ENCODE results near the gene PTPA.
A peak's percentile ranks its signal among the peaks of the same experiment; 100 is the strongest.

The PTPA gene

DNA sequence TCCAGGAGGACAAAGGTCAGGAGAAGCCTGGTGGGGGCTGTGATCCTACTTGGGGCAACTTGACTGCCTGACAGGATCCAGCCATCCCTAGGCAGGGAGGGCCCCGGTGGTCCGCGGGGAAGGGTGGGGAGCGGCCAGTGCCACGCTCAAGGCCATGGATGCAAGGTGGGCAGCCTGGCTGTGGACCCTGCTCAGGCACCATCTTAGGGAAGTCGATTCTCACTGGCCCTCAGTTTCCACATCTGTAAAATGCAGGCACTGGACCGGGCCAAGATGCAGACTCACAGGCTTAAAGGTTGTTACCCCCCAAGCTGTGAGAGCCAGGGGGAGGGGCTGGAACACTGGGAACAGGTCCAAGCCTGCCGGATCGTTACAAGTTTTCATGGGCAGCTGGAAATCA is 39.0 kb upstream of the PTPA start:
- Histone ChIP-seq H3K36me3 (ENCODE audit: control insufficient read depth in 1 of 2, insufficient read depth in 2 of 2, low read length in 2 of 2) (peaks cover 20 to 21% of the 10 kb centered on the region in 2 donors), H3K27ac (ENCODE audit: low read depth, low read length) (no peak overlapping the region), H3K9me3 (ENCODE audit: control insufficient read depth in 1 of 2, low read length in 2 of 2) (no peaks in the 10 kb centered on the region), H3K4me1 (ENCODE audit: control insufficient read depth in 1 of 2, insufficient read depth in 2 of 2, low read length in 2 of 2) (peaks cover 57% of the 10 kb centered on the region in 2 donors), H3K9ac (ENCODE audit: low read depth in 1 of 2, low read length in 2 of 2) (no peak overlapping the region), H3K4me3 (ENCODE audit: low read depth in 1 of 2, low read length in 2 of 2) (no peak overlapping the region), H3K27me3 (ENCODE audit: control insufficient read depth in 1 of 2, insufficient read depth in 2 of 2, low read length in 2 of 2) (no peaks in the 10 kb centered on the region)

DNA sequence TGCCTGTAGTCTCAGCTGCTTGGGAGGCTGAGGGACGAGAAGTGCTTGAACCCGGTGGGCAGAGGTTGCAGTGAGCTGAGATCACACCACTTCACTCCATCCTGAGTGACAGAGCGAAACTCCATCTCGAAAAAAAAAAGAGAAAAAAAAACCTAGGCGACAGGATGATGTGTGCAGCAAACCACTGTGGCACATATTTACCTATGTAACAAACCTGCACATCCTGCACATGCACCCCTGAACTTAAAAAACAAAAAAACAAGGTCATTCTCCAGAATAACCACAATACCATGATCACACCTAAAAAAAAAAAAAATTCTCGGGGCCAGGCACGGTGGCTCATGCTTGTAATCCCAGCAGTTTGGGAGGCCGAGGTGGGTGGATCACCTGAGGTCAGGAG is 37.8 kb upstream of the PTPA start:
- no peak overlapping the region for H3K9ac ChIP-seq (ENCODE audit: low read depth in 1 of 2, low read length in 2 of 2)
- H3K27ac ChIP-seq (ENCODE audit: low read depth, low read length), result no peak overlapping the region
- H3K9me3 ChIP-seq (ENCODE audit: control insufficient read depth in 1 of 2, low read length in 2 of 2), result no peaks in the 10 kb centered on the region
- no peak overlapping the region for H3K4me3 ChIP-seq (ENCODE audit: low read depth in 1 of 2, low read length in 2 of 2)
- H3K36me3 ChIP-seq (ENCODE audit: control insufficient read depth in 1 of 2, insufficient read depth in 2 of 2, low read length in 2 of 2), result peaks cover 8 to 9% of the 10 kb centered on the region in 2 donors
- peaks cover 56 to 58% of the 10 kb centered on the region in 2 donors for H3K4me1 ChIP-seq (ENCODE audit: control insufficient read depth in 1 of 2, insufficient read depth in 2 of 2, low read length in 2 of 2)
- no peaks in the 10 kb centered on the region for H3K27me3 ChIP-seq (ENCODE audit: control insufficient read depth in 1 of 2, insufficient read depth in 2 of 2, low read length in 2 of 2)

DNA sequence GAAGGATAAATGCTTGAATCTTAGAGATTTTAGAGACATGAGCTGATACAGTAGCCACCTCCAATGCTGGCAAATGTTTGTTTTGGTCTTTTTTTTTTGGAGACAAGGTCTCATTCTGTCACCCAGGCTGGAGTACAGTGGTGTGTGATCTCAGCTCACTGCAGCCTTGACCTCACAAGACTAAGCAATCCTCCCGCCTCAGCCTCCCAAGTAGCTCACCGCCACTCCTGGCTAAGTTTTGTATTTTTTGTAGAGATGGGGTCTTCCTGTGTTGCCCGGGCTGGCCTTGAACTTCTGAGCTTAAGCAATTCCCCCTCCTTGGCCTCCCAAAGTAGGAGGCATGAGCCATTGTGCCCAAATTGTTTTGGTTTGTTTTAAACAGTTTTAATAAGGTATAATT is 37.1 kb upstream of the PTPA start:
- Histone ChIP-seq H3K27me3 (ENCODE audit: control insufficient read depth in 1 of 2, insufficient read depth in 2 of 2, low read length in 2 of 2) (no peaks in the 10 kb centered on the region), H3K9me3 (ENCODE audit: control insufficient read depth in 1 of 2, low read length in 2 of 2) (no peaks in the 10 kb centered on the region), H3K27ac (ENCODE audit: low read depth, low read length) (no peak overlapping the region), H3K9ac (ENCODE audit: low read depth in 1 of 2, low read length in 2 of 2) (no peak overlapping the region), H3K4me3 (ENCODE audit: low read depth in 1 of 2, low read length in 2 of 2) (no peak overlapping the region), H3K36me3 (ENCODE audit: control insufficient read depth in 1 of 2, insufficient read depth in 2 of 2, low read length in 2 of 2) (peaks cover 4 to 5% of the 10 kb centered on the region in 2 donors), H3K4me1 (ENCODE audit: control insufficient read depth in 1 of 2, insufficient read depth in 2 of 2, low read length in 2 of 2) (peaks cover 56 to 57% of the 10 kb centered on the region in 2 donors)

DNA sequence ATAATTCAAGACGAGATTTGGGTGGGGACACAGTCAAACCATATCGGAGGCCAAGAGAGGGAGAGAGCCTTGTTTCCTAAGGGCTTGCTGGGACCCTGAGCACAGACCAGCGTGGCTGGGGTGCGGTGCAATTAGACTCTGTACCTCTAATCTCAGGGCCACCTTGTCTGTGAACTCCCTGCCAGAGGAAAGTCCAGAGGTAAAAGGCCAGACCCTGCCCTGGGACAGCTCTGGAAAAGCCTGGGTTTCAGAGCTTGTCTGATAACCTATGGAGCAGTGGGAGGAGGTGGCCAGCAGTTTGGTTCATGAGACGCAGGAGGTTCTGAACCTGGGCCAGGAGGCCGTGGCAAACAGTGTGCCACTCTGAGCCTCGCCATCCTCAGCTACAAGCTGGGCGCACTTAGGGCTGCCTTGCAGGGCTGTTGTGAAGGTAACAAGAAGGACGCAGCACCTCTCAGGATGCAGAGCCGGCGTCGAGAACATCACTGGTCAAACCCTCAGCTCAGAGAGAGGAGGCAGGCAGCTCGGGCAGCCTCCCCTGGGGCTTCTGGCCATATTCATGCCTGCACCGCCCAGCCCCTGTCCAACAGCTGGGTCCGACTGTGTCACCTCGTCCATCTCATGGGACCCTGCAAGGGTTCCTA is 35.1 kb upstream of the PTPA start:
- Histone ChIP-seq H3K4me1 (ENCODE audit: control insufficient read depth in 1 of 2, insufficient read depth in 2 of 2, low read length in 2 of 2) (peaks cover 41 to 52% of the 10 kb centered on the region in 2 donors), H3K9me3 (ENCODE audit: control insufficient read depth in 1 of 2, low read length in 2 of 2) (no peaks in the 10 kb centered on the region), H3K9ac (ENCODE audit: low read depth in 1 of 2, low read length in 2 of 2) (peak overlapping the region in 1 of 2 donors; percentile 57), H3K27ac (ENCODE audit: low read depth, low read length) (peak overlapping the region; percentile 45), H3K4me3 (ENCODE audit: low read depth in 1 of 2, low read length in 2 of 2) (no peak overlapping the region), H3K36me3 (ENCODE audit: control insufficient read depth in 1 of 2, insufficient read depth in 2 of 2, low read length in 2 of 2) (peaks cover 4 to 5% of the 10 kb centered on the region in 2 donors), H3K27me3 (ENCODE audit: control insufficient read depth in 1 of 2, insufficient read depth in 2 of 2, low read length in 2 of 2) (no peaks in the 10 kb centered on the region)

DNA sequence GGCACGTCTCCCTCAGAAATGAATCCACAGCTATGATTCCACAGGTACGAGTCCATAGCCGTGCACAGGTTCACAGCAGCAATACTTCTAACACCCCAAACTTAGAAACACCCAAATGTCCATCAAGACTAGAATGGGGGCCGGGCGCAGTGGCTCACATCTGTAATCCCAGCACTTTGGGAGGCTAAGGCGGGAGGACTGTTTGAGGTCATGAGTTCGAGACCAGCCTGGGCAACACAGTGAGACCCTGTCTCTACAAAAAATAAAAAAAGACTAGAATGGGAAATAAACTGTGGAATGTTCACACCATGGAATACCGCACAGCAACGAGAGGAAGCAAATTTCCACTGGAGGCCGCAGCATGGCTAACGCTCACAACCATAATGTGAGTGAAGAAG is 34.6 kb upstream of the PTPA start:
- Histone ChIP-seq H3K9me3 (ENCODE audit: control insufficient read depth in 1 of 2, low read length in 2 of 2) (no peaks in the 10 kb centered on the region), H3K27ac (ENCODE audit: low read depth, low read length) (peak overlapping the region; percentile 45), H3K4me3 (ENCODE audit: low read depth in 1 of 2, low read length in 2 of 2) (no peak overlapping the region), H3K9ac (ENCODE audit: low read depth in 1 of 2, low read length in 2 of 2) (peak overlapping the region; percentile 6 to 57), H3K36me3 (ENCODE audit: control insufficient read depth in 1 of 2, insufficient read depth in 2 of 2, low read length in 2 of 2) (peaks cover under 1 to 1% of the 10 kb centered on the region in 2 donors), H3K27me3 (ENCODE audit: control insufficient read depth in 1 of 2, insufficient read depth in 2 of 2, low read length in 2 of 2) (no peaks in the 10 kb centered on the region), H3K4me1 (ENCODE audit: control insufficient read depth in 1 of 2, insufficient read depth in 2 of 2, low read length in 2 of 2) (peaks cover 37 to 49% of the 10 kb centered on the region in 2 donors)

DNA sequence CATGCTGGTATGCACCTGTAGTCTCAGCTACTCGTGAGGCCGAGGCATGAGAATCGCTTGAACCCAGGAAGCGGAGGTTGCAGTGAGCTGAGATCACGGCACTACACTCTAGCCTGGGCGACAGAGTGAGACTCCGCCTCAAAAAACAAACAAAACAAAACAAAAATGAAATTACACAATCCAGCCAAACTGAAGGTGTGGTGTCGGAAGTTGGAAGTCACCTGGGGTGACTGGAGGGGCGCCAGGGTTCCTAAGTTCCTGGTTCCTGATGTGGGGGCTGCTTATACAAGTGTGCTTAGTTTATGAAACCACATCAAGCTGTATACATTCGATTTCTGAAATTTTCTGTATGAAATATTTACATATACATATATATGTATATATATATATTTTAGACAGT is 34.0 kb upstream of the PTPA start:
- Histone ChIP-seq H3K36me3 (ENCODE audit: control insufficient read depth in 1 of 2, insufficient read depth in 2 of 2, low read length in 2 of 2) (no peaks in the 10 kb centered on the region), H3K9ac (ENCODE audit: low read depth in 1 of 2, low read length in 2 of 2) (no peak overlapping the region), H3K27ac (ENCODE audit: low read depth, low read length) (no peak overlapping the region), H3K9me3 (ENCODE audit: control insufficient read depth in 1 of 2, low read length in 2 of 2) (no peaks in the 10 kb centered on the region), H3K4me1 (ENCODE audit: control insufficient read depth in 1 of 2, insufficient read depth in 2 of 2, low read length in 2 of 2) (peaks cover 37 to 49% of the 10 kb centered on the region in 2 donors), H3K4me3 (ENCODE audit: low read depth in 1 of 2, low read length in 2 of 2) (no peak overlapping the region), H3K27me3 (ENCODE audit: control insufficient read depth in 1 of 2, insufficient read depth in 2 of 2, low read length in 2 of 2) (no peaks in the 10 kb centered on the region)

DNA sequence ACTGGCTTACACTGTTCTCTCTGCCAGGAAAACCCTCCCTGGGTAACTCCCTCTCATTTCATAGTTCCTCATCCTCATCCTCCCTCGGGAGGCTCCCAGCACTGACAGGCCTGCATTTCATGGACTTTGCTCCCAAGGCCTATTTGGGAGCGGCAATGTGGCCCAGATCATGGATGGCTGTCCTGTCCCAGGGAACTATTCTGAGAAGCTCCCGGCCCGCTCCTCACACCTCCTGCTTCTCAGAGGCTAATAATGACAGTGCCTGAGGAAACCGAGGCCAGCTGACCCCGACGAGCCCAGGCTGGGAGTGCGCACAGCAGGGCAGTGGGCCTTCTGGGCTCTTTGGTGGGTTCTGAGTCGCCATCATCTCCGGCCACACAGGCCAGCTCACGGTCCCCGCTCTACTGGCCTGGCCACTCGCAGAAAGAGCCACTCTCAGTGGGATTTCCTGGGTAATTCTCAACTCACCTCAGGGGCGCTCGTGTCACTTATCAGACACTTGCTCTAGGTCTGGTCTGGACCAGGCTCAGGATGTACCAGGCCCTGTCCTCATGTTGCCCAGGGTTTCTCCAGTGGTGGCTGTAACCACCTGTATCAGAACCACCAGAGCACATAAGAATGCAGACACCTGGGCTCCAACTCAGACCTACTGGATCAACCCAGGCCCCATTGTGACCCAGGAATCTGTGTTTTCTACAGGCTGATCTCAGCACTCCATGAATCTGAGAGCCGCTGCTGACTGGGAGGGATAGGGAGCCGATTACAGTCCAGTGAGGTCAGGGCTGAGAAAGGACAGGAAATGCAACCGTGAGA is 32.3 kb upstream of the PTPA start:
- Histone ChIP-seq H3K4me3 (ENCODE audit: low read depth in 1 of 2, low read length in 2 of 2) (peak overlapping the region; percentile 36 to 40), H3K27me3 (ENCODE audit: control insufficient read depth in 1 of 2, insufficient read depth in 2 of 2, low read length in 2 of 2) (no peaks in the 10 kb centered on the region), H3K4me1 (ENCODE audit: control insufficient read depth in 1 of 2, insufficient read depth in 2 of 2, low read length in 2 of 2) (peaks cover 52 to 64% of the 10 kb centered on the region in 2 donors), H3K27ac (ENCODE audit: low read depth, low read length) (peak overlapping the region; percentile 71), H3K36me3 (ENCODE audit: control insufficient read depth in 1 of 2, insufficient read depth in 2 of 2, low read length in 2 of 2) (peaks cover 0 to 8% of the 10 kb centered on the region in 2 donors), H3K9me3 (ENCODE audit: control insufficient read depth in 1 of 2, low read length in 2 of 2) (no peaks in the 10 kb centered on the region), H3K9ac (ENCODE audit: low read depth in 1 of 2, low read length in 2 of 2) (peak overlapping the region in 1 of 2 donors; percentile 43)

DNA sequence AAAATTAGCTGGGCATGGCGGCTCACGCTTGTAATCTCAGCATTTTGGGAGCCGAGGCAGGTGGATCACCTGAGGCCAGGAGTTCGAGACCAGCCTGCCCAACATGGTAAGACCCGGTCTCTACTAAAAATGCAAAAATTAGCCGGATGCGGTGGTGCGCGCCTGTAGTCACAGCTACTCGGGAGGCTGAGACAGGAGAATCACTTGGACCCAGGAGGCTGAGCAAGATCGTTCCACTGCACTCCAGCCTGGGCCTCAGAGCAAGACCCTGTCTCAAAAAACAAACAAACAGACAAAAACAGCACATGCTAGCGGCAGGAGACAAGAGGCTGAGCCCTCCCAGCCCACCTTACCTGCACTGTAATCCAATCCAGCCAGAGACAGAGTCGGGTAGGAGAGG is 31.4 kb upstream of the PTPA start:
- peak overlapping the region in 1 of 2 donors; percentile 40 for H3K9ac ChIP-seq (ENCODE audit: low read depth in 1 of 2, low read length in 2 of 2)
- no peak overlapping the region for H3K27ac ChIP-seq (ENCODE audit: low read depth, low read length)

DNA sequence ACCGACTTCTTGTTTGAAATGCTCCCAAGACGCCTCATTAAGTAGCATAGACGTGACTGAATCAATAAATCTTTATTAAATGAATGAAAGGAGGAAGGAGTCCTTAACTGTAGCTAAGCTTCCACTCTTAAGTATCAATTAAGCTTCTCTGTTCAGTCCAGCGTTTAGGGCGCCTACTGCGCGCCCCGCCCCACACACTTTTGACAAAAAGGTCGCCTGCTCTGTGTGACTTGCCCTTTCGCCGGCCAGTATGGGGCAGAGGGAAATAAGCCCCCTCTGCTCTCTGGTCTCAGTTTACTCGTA is 31.0 kb upstream of the PTPA start:
- Histone ChIP-seq H3K4me1 (ENCODE audit: control insufficient read depth in 1 of 2, insufficient read depth in 2 of 2, low read length in 2 of 2) (peaks cover 54 to 71% of the 10 kb centered on the region in 2 donors), H3K27me3 (ENCODE audit: control insufficient read depth in 1 of 2, insufficient read depth in 2 of 2, low read length in 2 of 2) (no peaks in the 10 kb centered on the region), H3K36me3 (ENCODE audit: control insufficient read depth in 1 of 2, insufficient read depth in 2 of 2, low read length in 2 of 2) (peaks cover 2 to 16% of the 10 kb centered on the region in 2 donors), H3K4me3 (ENCODE audit: low read depth in 1 of 2, low read length in 2 of 2) (peak overlapping the region; percentile 76 to 93), H3K9ac (ENCODE audit: low read depth in 1 of 2, low read length in 2 of 2) (peak overlapping the region; percentile 40 to 62), H3K27ac (ENCODE audit: low read depth, low read length) (peak overlapping the region; percentile 17), H3K9me3 (ENCODE audit: control insufficient read depth in 1 of 2, low read length in 2 of 2) (no peaks in the 10 kb centered on the region)

More for the DNA sequence above, 31.4 kb upstream of the PTPA start:
- Histone ChIP-seq H3K9me3 (ENCODE audit: control insufficient read depth in 1 of 2, low read length in 2 of 2) (no peaks in the 10 kb centered on the region), H3K36me3 (ENCODE audit: control insufficient read depth in 1 of 2, insufficient read depth in 2 of 2, low read length in 2 of 2) (peaks cover 0 to 12% of the 10 kb centered on the region in 2 donors), H3K4me3 (ENCODE audit: low read depth in 1 of 2, low read length in 2 of 2) (peak overlapping the region; percentile 76 to 93), H3K4me1 (ENCODE audit: control insufficient read depth in 1 of 2, insufficient read depth in 2 of 2, low read length in 2 of 2) (peaks cover 54 to 71% of the 10 kb centered on the region in 2 donors), H3K27me3 (ENCODE audit: control insufficient read depth in 1 of 2, insufficient read depth in 2 of 2, low read length in 2 of 2) (no peaks in the 10 kb centered on the region)

DNA sequence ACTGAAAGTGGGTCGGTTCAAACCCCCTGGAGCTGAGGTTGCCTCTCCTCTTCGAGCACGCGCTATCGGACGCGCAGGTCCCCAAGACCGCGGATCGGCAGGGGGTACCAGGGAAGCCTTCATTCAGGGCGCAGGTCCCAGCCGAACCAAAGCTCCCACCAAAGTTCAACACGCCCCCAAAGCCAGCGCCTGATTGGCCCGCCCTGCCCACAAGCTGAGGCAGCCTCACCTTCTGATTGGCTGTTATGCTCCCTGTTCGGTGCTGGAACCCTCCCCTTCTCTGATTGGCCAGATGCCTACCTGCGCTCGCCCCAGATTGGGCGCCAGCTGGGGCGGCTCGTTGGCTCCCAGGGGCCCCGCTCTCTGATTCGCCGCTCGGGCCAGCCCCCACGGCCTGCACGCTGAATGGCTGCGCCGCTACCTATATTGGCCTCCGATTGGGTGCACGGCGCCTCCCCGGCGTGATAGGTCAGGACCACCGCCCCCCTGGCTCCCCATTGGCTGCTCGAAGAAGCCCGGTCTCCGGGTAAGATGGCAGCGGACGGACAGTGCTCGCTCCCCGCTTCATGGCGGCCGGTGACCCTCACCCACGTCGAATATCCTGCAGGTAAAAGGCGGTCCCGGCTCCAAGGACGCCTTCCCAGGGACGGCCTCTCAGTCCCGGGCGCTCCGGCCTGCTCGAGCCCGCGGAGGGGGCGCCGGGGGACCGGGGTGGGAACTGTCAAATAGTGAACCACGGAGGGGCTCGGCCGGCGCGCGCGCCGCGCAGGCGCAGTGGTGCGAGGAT is 30.4 kb upstream of the PTPA start, which contains the start of gene DOLPP1:
DOLPP1 (plus strand) TSS at position 511 of the 787 bp plus-strand sequence; CDS start at position 532, 21 bp downstream.
- no peaks in the 10 kb centered on the region for H3K27me3 ChIP-seq (ENCODE audit: control insufficient read depth in 1 of 2, insufficient read depth in 2 of 2, low read length in 2 of 2)
- peak within 1 kb of the TSS; percentile 79 to 93 for H3K4me3 ChIP-seq (ENCODE audit: low read depth in 1 of 2, low read length in 2 of 2)
- peaks cover 7 to 22% of the 10 kb centered on the region in 2 donors for H3K36me3 ChIP-seq (ENCODE audit: control insufficient read depth in 1 of 2, insufficient read depth in 2 of 2, low read length in 2 of 2)
- peak within 1 kb of the TSS; percentile 72 to 73 for H3K9ac ChIP-seq (ENCODE audit: low read depth in 1 of 2, low read length in 2 of 2)
- H3K27ac ChIP-seq (ENCODE audit: low read depth, low read length), result peak within 1 kb of the TSS; percentile 85
- no peaks in the 10 kb centered on the region for H3K9me3 ChIP-seq (ENCODE audit: control insufficient read depth in 1 of 2, low read length in 2 of 2)
- peaks cover 49 to 66% of the 10 kb centered on the region in 2 donors for H3K4me1 ChIP-seq (ENCODE audit: control insufficient read depth in 1 of 2, insufficient read depth in 2 of 2, low read length in 2 of 2)

Measured in duodenal mucosa (tissue), 2 donors.